GM19351 (cell line): ENCODE data around the gene IGHMBP2.
"Not testable (repeated sequence)": the region's sequence is repeated elsewhere in the genome, so short reads cannot be mapped to it uniquely, and the experiment has no call there.

Experiments
- ATAC-seq: cut with Tn5 transposase; IDR thresholded peaks from one replicate; pipeline ENCODE4 v1.9.1; 2021; ENCODE audit warnings: mild to moderate bottlenecking, moderate library complexity; ENCODE audit not compliant: unreplicated experiment

The IGHMBP2 gene

GRCh38 chr11:68959465-68960293 lies 56.0 kb downstream of the IGHMBP2 start:
- no peak for ATAC-seq

GRCh38 chr11:68960294-68961071 lies 56.8 kb downstream of the IGHMBP2 start:
- no peak for ATAC-seq

- ATAC-seq, result no peak
Observed at GRCh38 chr11:68961245-68961644, 57.6 kb downstream of the IGHMBP2 start.

- no peak for ATAC-seq
Observed at GRCh38 chr11:68962527-68963250, 59.0 kb downstream of the IGHMBP2 start.

GRCh38 chr11:68963779-68964178 lies 60.1 kb downstream of the IGHMBP2 start:
- no peak for ATAC-seq

- no peak for ATAC-seq
Observed at GRCh38 chr11:68965901-68966853, 62.5 kb downstream of the IGHMBP2 start.

GRCh38 chr11:68966894-68967780 lies 63.4 kb downstream of the IGHMBP2 start:
- ATAC-seq, result no peak

- ATAC-seq, result no peak
Observed at GRCh38 chr11:68968306-68969250, 64.9 kb downstream of the IGHMBP2 start.

GRCh38 chr11:68969386-68969785 lies 65.7 kb downstream of the IGHMBP2 start:
- no peak for ATAC-seq

GRCh38 chr11:68970921-68971636 lies 67.4 kb downstream of the IGHMBP2 start:
- ATAC-seq, result no peak

GRCh38 chr11:68973219-68973618 lies 69.5 kb downstream of the IGHMBP2 start:
- no peak for ATAC-seq

- not testable (repeated sequence) for ATAC-seq
Observed at GRCh38 chr11:68973706-68974105, 70.0 kb downstream of the IGHMBP2 start.

GRCh38 chr11:68974421-68975194 lies 70.9 kb downstream of the IGHMBP2 start:
- ATAC-seq, result no peak

- no peak for ATAC-seq
Observed at GRCh38 chr11:68976095-68976494, 72.4 kb downstream of the IGHMBP2 start.

- no peak for ATAC-seq
Observed at GRCh38 chr11:68976563-68976962, 72.9 kb downstream of the IGHMBP2 start.

GRCh38 chr11:68977781-68978625 lies 74.3 kb downstream of the IGHMBP2 start:
- ATAC-seq, result no peak
